Measurements from ENCODE around the gene SHISA7. TPM values are rescaled to one million over a fixed set of nuclear protein-coding genes. Genes with fewer than 3 reads are reported as not detected.

The SHISA7 gene
- total RNA-seq, 1 donor from 2014 or later = 3.2 TPM

- Mint-ChIP-seq H3K27me3 (ENCODE audit: unreplicated experiment) (peaks cover 16% of the 10 kb centered on the region), H3K9me3 (ENCODE audit: unreplicated experiment) (peaks cover 13% of the 10 kb centered on the region), H3K36me3 (ENCODE audit: unreplicated experiment) (no peaks in the 10 kb centered on the region), H3K4me3 (ENCODE audit: unreplicated experiment) (peak overlapping the region; percentile 37), H3K27ac (ENCODE audit: unreplicated experiment) (no peak overlapping the region), H3K4me1 (ENCODE audit: low read depth, unreplicated experiment) (peaks cover 9% of the 10 kb centered on the region)
- TF ChIP-seq CTCF (IDR thresholded peaks at IDR 0.05; ENCODE audit: partially characterized antibody, unreplicated experiment) = no peak
- no peak for DNase-seq
These were observed 10.6 kb upstream of the SHISA7 start for GRCh38 chr19:55453511-55454260.

GRCh38 chr19:55452749-55453346 is 9.7 kb upstream of the SHISA7 start:
- peaks cover 12% of the 10 kb centered on the region for H3K9me3 Mint-ChIP-seq (ENCODE audit: unreplicated experiment)
- peaks cover 6% of the 10 kb centered on the region for H3K4me1 Mint-ChIP-seq (ENCODE audit: low read depth, unreplicated experiment)
- peak; percentile 54 for TF ChIP-seq CTCF (IDR thresholded peaks at IDR 0.05; ENCODE audit: partially characterized antibody, unreplicated experiment)
- peaks cover 16% of the 10 kb centered on the region for H3K27me3 Mint-ChIP-seq (ENCODE audit: unreplicated experiment)
- peak overlapping the region; percentile 61 for H3K4me3 Mint-ChIP-seq (ENCODE audit: unreplicated experiment)
- H3K36me3 Mint-ChIP-seq (ENCODE audit: unreplicated experiment) = no peaks in the 10 kb centered on the region
- no peak overlapping the region for H3K27ac Mint-ChIP-seq (ENCODE audit: unreplicated experiment)
- DNase-seq = peak; percentile 86

- no peaks in the 10 kb centered on the region for H3K36me3 Mint-ChIP-seq (ENCODE audit: unreplicated experiment)
- H3K4me3 Mint-ChIP-seq (ENCODE audit: unreplicated experiment) = peak overlapping the region; percentile 89
- peaks cover 16% of the 10 kb centered on the region for H3K27me3 Mint-ChIP-seq (ENCODE audit: unreplicated experiment)
- H3K4me1 Mint-ChIP-seq (ENCODE audit: low read depth, unreplicated experiment) = peaks cover 3% of the 10 kb centered on the region
- peak; percentile 51 for DNase-seq
- peaks cover 8% of the 10 kb centered on the region for H3K9me3 Mint-ChIP-seq (ENCODE audit: unreplicated experiment)
- no peak for TF ChIP-seq CTCF (IDR thresholded peaks at IDR 0.05; ENCODE audit: partially characterized antibody, unreplicated experiment)
- H3K27ac Mint-ChIP-seq (ENCODE audit: unreplicated experiment) = no peak overlapping the region
These were observed 9.1 kb upstream of the SHISA7 start for GRCh38 chr19:55451965-55452748.

- H3K27me3 Mint-ChIP-seq (ENCODE audit: unreplicated experiment) = peaks cover 16% of the 10 kb centered on the region
- no peaks in the 10 kb centered on the region for H3K36me3 Mint-ChIP-seq (ENCODE audit: unreplicated experiment)
- no peak for DNase-seq
- no peak overlapping the region for H3K27ac Mint-ChIP-seq (ENCODE audit: unreplicated experiment)
- no peak for TF ChIP-seq CTCF (IDR thresholded peaks at IDR 0.05; ENCODE audit: partially characterized antibody, unreplicated experiment)
- peak overlapping the region; percentile 89 for H3K4me3 Mint-ChIP-seq (ENCODE audit: unreplicated experiment)
- peaks cover 6% of the 10 kb centered on the region for H3K9me3 Mint-ChIP-seq (ENCODE audit: unreplicated experiment)
- peaks cover 3% of the 10 kb centered on the region for H3K4me1 Mint-ChIP-seq (ENCODE audit: low read depth, unreplicated experiment)
These were observed 8.3 kb upstream of the SHISA7 start for GRCh38 chr19:55451163-55451964.

Measured in glutamatergic neuron (in vitro differentiated cells).